HepG2 (cell line): ENCODE results near the gene CCDC191. TPM values are rescaled to one million over a fixed set of nuclear protein-coding genes. Genes with fewer than 3 reads are reported as not detected.

Experiments used
- ATAC-seq: fragments of 200-7000 bp; cut with Tn5 transposase; 3 replicates; pipeline ENCODE4 v1.9.1; 2020; ENCODE audit warnings: mild to moderate bottlenecking, moderate library complexity
- BruUV-seq: library from RNA; stranded (reverse); fragments of 400-500 nt; replicated peaks from 2 replicates; lab custom pipeline; 2021; lab: Mats Ljungman, UMichigan
- CTCF ChIA-PET: fragments of 300-600 bp; formaldehyde crosslinking; extraction: SDS; loops from one replicate; lab custom pipeline; 2021; ENCODE audit warnings: low total read pairs, inconsistent platforms, low intra/inter-chr PET ratio; lab: Yijun Ruan, JAX
- POLR2A ChIA-PET: fragments of 350-600 bp; sonication (Branson Sonifier 250); formaldehyde crosslinking; loops from one replicate; lab custom pipeline; 2020; ENCODE audit warnings: antibody characterized with exemption, inconsistent platforms; lab: Yijun Ruan, JAX
- DNase-seq: peaks from one replicate; pipeline ENCODE4 v3.0.0-alpha.2; 2015; ENCODE audit warnings: low spot score
- FAIRE-seq: peaks from 3 replicates; lab custom pipeline; 2011; peaks lifted over from hg19 to GRCh38; lab: Jason Lieb, UNC
- H2AFZ ChIP-seq: one replicate; pipeline ENCODE4 v1.6.1; 2011; ENCODE audit warnings: low read length, inconsistent platforms
- H3K27ac ChIP-seq: fragments of 300-600 bp; 3 replicates; pipeline ENCODE4 v1.8.0; 2011; ENCODE audit warnings: mixed run types, mild to moderate bottlenecking, mixed read lengths, low read length, inconsistent platforms; ENCODE audit not compliant: insufficient read depth; ENCODE audit errors: extremely low read length
- H3K27me3 ChIP-seq, 2 experiments: fragments of 200-600 bp in 1 of 2; 2 replicates in 1 of 2; 3 replicates in 1 of 2; pipeline versions ENCODE4 v1.6.0 to v1.8.0; 2011; ENCODE audit warnings: low read length in 2 of 2, mild to moderate bottlenecking in 2 of 2, moderate library complexity in 2 of 2, inconsistent platforms in 1 of 2; ENCODE audit not compliant: insufficient read depth in 2 of 2, control insufficient read depth in 1 of 2
- H3K36me3 ChIP-seq, 2 experiments: fragments of 200-600 bp in 1 of 2; replicated peaks in 1 of 2; 2 replicates in 1 of 2; 3 replicates in 1 of 2; pipeline versions ENCODE4 v1.5.1 to v1.8.0; 2011; ENCODE audit warnings: low read length in 2 of 2, inconsistent platforms in 1 of 2; ENCODE audit not compliant: insufficient read depth in 2 of 2, control insufficient read depth in 1 of 2
- H3K4me1 ChIP-seq: 2 replicates; pipeline ENCODE4 v1.5.1; 2012; ENCODE audit warnings: low read length, inconsistent platforms; ENCODE audit not compliant: insufficient read depth
- H3K4me2 ChIP-seq: 2 replicates; pipeline ENCODE4 v1.6.0; 2011; ENCODE audit warnings: low read depth, low read length, inconsistent platforms
- H3K4me3 ChIP-seq, 3 experiments: fragments of 200-600 bp in 1 of 3; sonication (generic), shearing (Covaris generic) in 1 of 3; replicated peaks in 1 of 3; 2 replicates each; pipeline ENCODE4 v1.5.1; 2011 to 2016; ENCODE audit warnings: low read length in 3 of 3, inconsistent platforms in 2 of 3, low read depth in 2 of 3, mild to moderate bottlenecking in 2 of 3, control low read depth in 1 of 3, mixed read lengths in 1 of 3; ENCODE audit not compliant: insufficient read depth in 1 of 3
- H3K79me2 ChIP-seq: one replicate; pipeline ENCODE4 v1.6.1; 2011; ENCODE audit warnings: low read length, inconsistent platforms; ENCODE audit not compliant: insufficient read depth
- H3K9ac ChIP-seq: 2 replicates; pipeline ENCODE4 v1.6.0; 2011; ENCODE audit warnings: mild to moderate bottlenecking, low read depth, low read length, inconsistent platforms; ENCODE audit not compliant: insufficient read depth
- H3K9me3 ChIP-seq: 2 replicates; pipeline ENCODE4 v1.5.1; 2012; ENCODE audit warnings: mild to moderate bottlenecking, low read length
- H4K20me1 ChIP-seq: 2 replicates; pipeline ENCODE4 v1.6.0; 2011; ENCODE audit warnings: inconsistent platforms, mild to moderate bottlenecking, low read length, moderate library complexity; ENCODE audit not compliant: insufficient read depth
- HHEX ChIP-seq: IDR thresholded peaks from 2 replicates; pipeline ENCODE4 v1.6.1; 2016; ENCODE audit warnings: control low read depth
- HOXA7 ChIP-seq: sonication (generic); formaldehyde crosslinking; IDR thresholded peaks from 2 replicates; pipeline ENCODE4 v1.8.1; 2022; ENCODE audit warnings: mild to moderate bottlenecking, missing genetic modification reagents, moderate library complexity
- POLR2G ChIP-seq: fragments of 200-400 bp; formaldehyde crosslinking; IDR thresholded peaks from 2 replicates; pipeline ENCODE4 v1.6.1; 2018; ENCODE audit warnings: mild to moderate bottlenecking, low read depth, low read length, moderate library complexity
- PRDM10 ChIP-seq: sonication (generic); formaldehyde crosslinking; IDR thresholded peaks from 2 replicates; pipeline ENCODE4 v1.4.0; 2020; ENCODE audit warnings: low read depth, missing genetic modification reagents
- RAD21 ChIP-seq: fragments of 450-650 bp; formaldehyde crosslinking; IDR thresholded peaks from 2 replicates; pipeline ENCODE4 v1.5.0; 2020; ENCODE audit warnings: mild to moderate bottlenecking
- RERE ChIP-seq: IDR thresholded peaks from 2 replicates; pipeline ENCODE4 v1.6.1; 2016; ENCODE audit warnings: low read depth, missing genetic modification reagents, missing compliant biosample characterization
- TGIF2 ChIP-seq: IDR thresholded peaks from 2 replicates; pipeline ENCODE4 v1.6.1; 2016; ENCODE audit warnings: control low read depth, missing compliant biosample characterization
- ZFP62 ChIP-seq: sonication (generic); formaldehyde crosslinking; IDR thresholded peaks from 2 replicates; pipeline ENCODE4 v1.4.0; 2020; ENCODE audit warnings: missing genetic modification reagents
- ZNF121 ChIP-seq: sonication (generic); formaldehyde crosslinking; IDR thresholded peaks from 2 replicates; pipeline ENCODE4 v1.5.0; 2020; ENCODE audit warnings: mild to moderate bottlenecking, missing genetic modification reagents
- ZNF724P ChIP-seq: sonication (generic); formaldehyde crosslinking; IDR thresholded peaks from 2 replicates; pipeline ENCODE4 v1.8.0; 2022; ENCODE audit warnings: missing genetic modification reagents, borderline replicate concordance
- WGBS: methylation state at CpG from one replicate; pipeline ENCODE4 v1.1.6; 2017; ENCODE audit warnings: low lambda C conversion rate; 5-methylcytosine and 5-hydroxymethylcytosine counted together
- in situ Hi-C: cut with HindIII; loops from 2 replicates; pipeline ENCODE4 v1.10.0; 2017; ENCODE audit warnings: low pct_unique_long_range_greater_than_20kb; ENCODE audit not compliant: extremely low pct_ligation_motif_present
- intact Hi-C: fragments of 100-400 bp; cut with micrococcal nuclease; formaldehyde crosslinking; loops from one replicate; pipeline ENCODE4 v1.10.0; 2022; ENCODE audit not compliant: unreplicated experiment
- polyA plus RNA-seq, 8 experiments: library from polyadenylated mRNA; depleted of rRNA in 3 of 8; stranded (reverse) in 7 of 8; unstranded in 1 of 8; fragments of >200 nt; fragmentation: Illumina TruSeq in 4 of 8; extraction: Trizol in 4 of 8; gene quantifications; 2 replicates each; pipeline versions ENCODE4 v1.2.1 to v1.2.3, GENCODE V29; 2011 to 2016; ENCODE audit warnings: low read depth in 4 of 8, missing spikeins in 1 of 8, mixed read lengths in 1 of 8; ENCODE audit not compliant: insufficient read depth in 1 of 8
- total RNA-seq, 5 experiments: library from RNA; depleted of rRNA; stranded (reverse); fragments of >200 nt; fragmentation: Illumina TruSeq; extraction: Trizol; gene quantifications; 2 replicates each; pipeline ENCODE4 v1.2.3, GENCODE V29; 2016; ENCODE audit warnings: low read depth in 1 of 5
- TF ChIP-seq, protein P1 (sequence below): sonication (generic); formaldehyde crosslinking; IDR thresholded peaks from 2 replicates; pipeline ENCODE4 v1.5.0; 2020; ENCODE audit warnings: mild to moderate bottlenecking, missing genetic modification reagents
- TF ChIP-seq, protein P2 (sequence below): sonication (generic); formaldehyde crosslinking; IDR thresholded peaks from 2 replicates; pipeline ENCODE4 v1.8.0; 2023; ENCODE audit warnings: mild to moderate bottlenecking, missing genetic modification reagents

CCDC191 gene
- total and polyA plus RNA-seq, 2 of the 13 experiments (the other 11 are each of a cell fraction or from before 2014, with no cell fraction given), result 0.91 to 1.4 TPM

DNA sequence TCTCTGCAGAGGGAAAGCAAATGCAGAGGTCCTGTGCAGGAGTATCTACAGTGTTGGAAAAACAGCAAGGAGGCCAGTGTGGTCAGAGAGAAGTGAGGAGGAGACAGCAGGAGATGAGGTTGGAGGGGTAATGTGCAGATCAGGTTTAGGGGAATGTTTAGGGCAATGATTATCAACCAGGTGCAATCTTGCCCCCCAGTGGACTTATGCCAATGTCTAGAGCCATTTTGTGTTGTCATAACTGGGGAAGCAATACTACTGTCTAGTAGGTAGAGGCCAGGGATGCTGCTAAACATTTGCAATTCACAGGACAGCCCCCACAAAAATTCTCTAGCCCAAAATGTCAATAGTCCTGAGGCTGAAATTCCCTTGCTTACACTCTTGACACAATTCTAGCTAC, 13.1 kb downstream of the CCDC191 start (continued):
- no peak for TF ChIP-seq PRDM10 (CRISPR knock-in tag)
- no peak for TF ChIP-seq ZNF121 (CRISPR knock-in tag)

- no peaks in the 10 kb centered on the region for H3K27me3 ChIP-seq
- no peak for FAIRE-seq
- TF ChIP-seq ZFP62 (CRISPR knock-in tag) (no peak), HHEX (CRISPR knock-in tag) (no peak), ZNF724P (no peak), RERE (CRISPR knock-in tag) (no peak), TGIF2 (no peak), RAD21 (CRISPR knock-in tag) (no peak), HOXA7 (CRISPR knock-in tag) (no peak), POLR2G (no peak)
- TF ChIP-seq, protein P1, sequence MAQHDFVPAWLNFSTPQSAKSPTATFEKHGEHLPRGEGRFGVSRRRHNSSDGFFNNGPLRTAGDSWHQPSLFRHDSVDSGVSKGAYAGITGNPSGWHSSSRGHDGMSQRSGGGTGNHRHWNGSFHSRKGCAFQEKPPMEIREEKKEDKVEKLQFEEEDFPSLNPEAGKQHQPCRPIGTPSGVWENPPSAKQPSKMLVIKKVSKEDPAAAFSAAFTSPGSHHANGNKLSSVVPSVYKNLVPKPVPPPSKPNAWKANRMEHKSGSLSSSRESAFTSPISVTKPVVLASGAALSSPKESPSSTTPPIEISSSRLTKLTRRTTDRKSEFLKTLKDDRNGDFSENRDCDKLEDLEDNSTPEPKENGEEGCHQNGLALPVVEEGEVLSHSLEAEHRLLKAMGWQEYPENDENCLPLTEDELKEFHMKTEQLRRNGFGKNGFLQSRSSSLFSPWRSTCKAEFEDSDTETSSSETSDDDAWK (CRISPR knock-in tag), result no peak
- TF ChIP-seq, protein P2, sequence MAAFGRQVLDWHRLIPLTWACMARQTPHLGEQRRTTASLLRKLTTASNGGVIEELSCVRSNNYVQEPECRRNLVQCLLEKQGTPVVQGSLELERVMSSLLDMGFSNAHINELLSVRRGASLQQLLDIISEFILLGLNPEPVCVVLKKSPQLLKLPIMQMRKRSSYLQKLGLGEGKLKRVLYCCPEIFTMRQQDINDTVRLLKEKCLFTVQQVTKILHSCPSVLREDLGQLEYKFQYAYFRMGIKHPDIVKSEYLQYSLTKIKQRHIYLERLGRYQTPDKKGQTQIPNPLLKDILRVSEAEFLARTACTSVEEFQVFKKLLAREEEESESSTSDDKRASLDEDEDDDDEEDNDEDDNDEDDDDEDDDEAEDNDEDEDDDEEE (CRISPR knock-in tag), result no peak
- no peak for DNase-seq
- H3K36me3 ChIP-seq, result no peaks in the 10 kb centered on the region
- no peak overlapping the region for H3K9ac ChIP-seq
- ChIA-PET POLR2A (no interaction called here), CTCF (no interaction called here)
- intact Hi-C loops (no loop called here), in situ Hi-C loops (no loop called here)
- no peak overlapping the region for H3K4me2 ChIP-seq
- no TSS peak for BruUV-seq
- WGBS, result 62% methylated on average over 3 of the region's 3 CpGs
- H3K79me2 ChIP-seq, result no peaks in the 10 kb centered on the region
- H3K27ac ChIP-seq, result no peak overlapping the region
- H3K4me3 ChIP-seq, result no peak overlapping the region
- no peak overlapping the region for H2AFZ ChIP-seq
- ATAC-seq, result no peak
- no peaks in the 10 kb centered on the region for H3K9me3 ChIP-seq
- H3K4me1 ChIP-seq, result no peaks in the 10 kb centered on the region
- no peaks in the 10 kb centered on the region for H4K20me1 ChIP-seq
Observed at GRCh38 chr3:114035896-114036295, 20.4 kb downstream of the CCDC191 start.
